AG04449 (cell line): Measurements from ENCODE around the gene ARSK.

Experiments used
- CTCF ChIA-PET: fragments of 350-600 bp; formaldehyde crosslinking; extraction: SDS; loops from one replicate; lab custom pipeline; 2021; ENCODE audit warnings: antibody characterized with exemption; lab: Yijun Ruan, JAX
- POLR2A ChIA-PET: fragments of 400-600, 350-600 bp; formaldehyde crosslinking; extraction: SDS; loops from one replicate; lab custom pipeline; 2020; ENCODE audit warnings: antibody characterized with exemption, inconsistent platforms; lab: Yijun Ruan, JAX
- DNase-seq: peaks from one replicate; pipeline ENCODE4 v3.0.0-alpha.2; 2010; ENCODE audit warnings: low read depth, low spot score
- H3K4me3 ChIP-seq: 2 replicates; pipeline ENCODE4 v1.5.1; 2011; ENCODE audit warnings: low read depth, mild to moderate bottlenecking, control low read depth, low read length
- CTCF ChIP-seq: IDR thresholded peaks from one replicate; pipeline ENCODE4 v1.5.1; 2011; ENCODE audit warnings: mild to moderate bottlenecking, moderate library complexity, low read length, control low read depth, inconsistent platforms; ENCODE audit not compliant: insufficient read depth; ENCODE audit errors: missing control alignments

Gene ARSK

GRCh38 chr5:95549030-95549429 lies 5.9 kb upstream of the ARSK start:
- POLR2A ChIA-PET, result no interaction called here
- no peak overlapping the region for H3K4me3 ChIP-seq
- TF ChIP-seq CTCF, result no peak
- CTCF ChIA-PET, result no interaction called here
- DNase-seq, result no peak

GRCh38 chr5:95554331-95554646 lies 612 bp upstream of the ARSK start:
- POLR2A ChIA-PET, result interaction anchor here (1.0 kb wide), 1 partner anchor 11 kb away, joined by 4 read pairs; no protein-coding TSS in a partner anchor
- CTCF ChIA-PET, result no interaction called here
- H3K4me3 ChIP-seq, result peak overlapping the region; percentile 85
- TF ChIP-seq CTCF, result no peak
- no peak for DNase-seq

GRCh38 chr5:95555553-95555952 lies 652 bp downstream of the ARSK start:
- ChIA-PET CTCF (interaction anchor here (1.8 kb wide), 1 partner anchor 292 kb away, joined by 3 read pairs; no protein-coding TSS in a partner anchor), POLR2A (interaction anchor here (1.0 kb wide), 3 partner anchors 10 to 183 kb away, joined by 3 to 4 read pairs (median 3); partner anchors contain the start of gene RFESD)
- TF ChIP-seq CTCF, result no peak
- peak overlapping the region; percentile 85 for H3K4me3 ChIP-seq
- DNase-seq, result no peak

GRCh38 chr5:95557841-95558240 lies 2.9 kb downstream of the ARSK start:
- POLR2A ChIA-PET, result no interaction called here
- CTCF ChIA-PET, result interaction anchor here (1.2 kb wide), 1 partner anchor 87 kb away, joined by 4 read pairs; no protein-coding TSS in a partner anchor
- TF ChIP-seq CTCF, result no peak
- DNase-seq, result no peak
- H3K4me3 ChIP-seq, result no peak overlapping the region

GRCh38 chr5:95562282-95562681 lies 7.4 kb downstream of the ARSK start:
- POLR2A ChIA-PET, result no interaction called here
- CTCF ChIA-PET, result no interaction called here
- no peak overlapping the region for H3K4me3 ChIP-seq
- TF ChIP-seq CTCF, result no peak
- no peak for DNase-seq

GRCh38 chr5:95563367-95563766 lies 8.5 kb downstream of the ARSK start:
- no peak for TF ChIP-seq CTCF
- POLR2A ChIA-PET, result no interaction called here
- no peak for DNase-seq
- CTCF ChIA-PET, result no interaction called here
- H3K4me3 ChIP-seq, result no peak overlapping the region
